Measurements from ENCODE around the gene BRF1. TPM values are rescaled to one million over a fixed set of nuclear protein-coding genes. Genes with fewer than 3 reads are reported as not detected.

BRF1 gene
- total RNA-seq, 8 experiments from 2014 or later: 14.4 to 36.3 (median 30.8) TPM

- in situ Hi-C loops (cut with MboI; ENCODE audit: low pct_unique_long_range_greater_than_20kb in 2 of 9, low sequenced_read_pairs in 9 of 9, unreplicated experiment in 9 of 9): loop anchor here in 1 of 9 experiments (25.0 kb wide), 1 partner anchor 160 kb away; no protein-coding TSS in a partner anchor
- Histone ChIP-seq H3K4me1 (replicated peaks in 1 of 2) (peaks cover 33 to 46% of the 10 kb centered on the region in 2 donors), H3K4me3 (no peak overlapping the region), H3K27ac (no peak overlapping the region)
- ATAC-seq (replicated peaks in 6 of 8): peak in 2 of 8 experiments; percentile 3 to 5
- 30 to 93% (median 88%) methylated on average over 2 to 6 of the region's 20 CpGs; no CpG with 5 or more reads in 6 of the 10 experiments for WGBS, 10 experiments
Observed at GRCh38 chr14:105201925-105202513, 98.8 kb downstream of the BRF1 start.

GRCh38 chr14:105201156-105201924, 99.5 kb downstream of the BRF1 start:
- ATAC-seq (replicated peaks in 6 of 8): no peak
- 73 to 100% (median 73%) methylated on average over 2 to 3 of the region's 28 CpGs; no CpG with 5 or more reads in 7 of the 10 experiments for WGBS, 10 experiments
- H3K4me1 ChIP-seq (replicated peaks in 1 of 2): peaks cover 40 to 53% of the 10 kb centered on the region in 2 donors
- in situ Hi-C loops (cut with MboI; ENCODE audit: low pct_unique_long_range_greater_than_20kb in 2 of 9, low sequenced_read_pairs in 9 of 9, unreplicated experiment in 9 of 9): loop anchor here in 1 of 9 experiments (25.0 kb wide), 1 partner anchor 161 kb away; no protein-coding TSS in a partner anchor
- no peak overlapping the region for H3K27ac ChIP-seq
- no peak overlapping the region for H3K4me3 ChIP-seq

- 80 to 82% methylated on average over 3 to 6 of the region's 16 CpGs; no CpG with 5 or more reads in 8 of the 10 experiments for whole genome bisulfite sequencing, 10 experiments
- in situ Hi-C loops (cut with MboI; ENCODE audit: low pct_unique_long_range_greater_than_20kb in 2 of 9, low sequenced_read_pairs in 9 of 9, unreplicated experiment in 9 of 9): loop anchor here in 1 of 9 experiments (25.0 kb wide), 1 partner anchor 162 kb away; no protein-coding TSS in a partner anchor
- H3K4me1 ChIP-seq (replicated peaks in 1 of 2): peaks cover 47 to 57% of the 10 kb centered on the region in 2 donors
- no peak overlapping the region for H3K4me3 ChIP-seq
- no peak overlapping the region for H3K27ac ChIP-seq
- ATAC-seq (replicated peaks in 6 of 8): no peak
Observed at GRCh38 chr14:105200641-105201040, 100.2 kb downstream of the BRF1 start.

- no peak for ATAC-seq (replicated peaks in 6 of 8)
Observed at GRCh38 chr14:105200074-105200473, 100.7 kb downstream of the BRF1 start.

GRCh38 chr14:105199093-105199492, 101.7 kb downstream of the BRF1 start:
- Histone ChIP-seq H3K4me1 (replicated peaks in 1 of 2) (peaks cover 51 to 66% of the 10 kb centered on the region in 2 donors), H3K27ac (no peak overlapping the region), H3K4me3 (no peak overlapping the region)
- WGBS, 10 experiments: 79 to 83% methylated on average over 3 to 4 of the region's 18 CpGs; no CpG with 5 or more reads in 8 of the 10 experiments
- ATAC-seq (replicated peaks in 6 of 8): no peak
- in situ Hi-C loops (cut with MboI; ENCODE audit: low pct_unique_long_range_greater_than_20kb in 2 of 9, low sequenced_read_pairs in 9 of 9, unreplicated experiment in 9 of 9): loop anchor here in 1 of 9 experiments (25.0 kb wide), 1 partner anchor 112 kb away; no protein-coding TSS in a partner anchor

More at GRCh38 chr14:105200074-105200473, 100.7 kb downstream of the BRF1 start:
- Histone ChIP-seq H3K27ac (no peak overlapping the region), H3K4me3 (no peak overlapping the region), H3K4me1 (replicated peaks in 1 of 2) (peaks cover 51 to 57% of the 10 kb centered on the region in 2 donors)
- 60 to 96% methylated on average over 1 to 3 of the region's 10 CpGs; no CpG with 5 or more reads in 8 of the 10 experiments for WGBS, 10 experiments
- in situ Hi-C loops (cut with MboI; ENCODE audit: low pct_unique_long_range_greater_than_20kb in 2 of 9, low sequenced_read_pairs in 9 of 9, unreplicated experiment in 9 of 9): loop anchor here in 1 of 9 experiments (25.0 kb wide), 1 partner anchor 162 kb away; no protein-coding TSS in a partner anchor

- H3K4me3 ChIP-seq: no peak overlapping the region
- no peak overlapping the region for H3K27ac ChIP-seq
- in situ Hi-C loops (cut with MboI; ENCODE audit: low pct_unique_long_range_greater_than_20kb in 2 of 9, low sequenced_read_pairs in 9 of 9, unreplicated experiment in 9 of 9): loop anchor here in 1 of 9 experiments (25.0 kb wide), 1 partner anchor 111 kb away; no protein-coding TSS in a partner anchor
- peaks cover 50 to 68% of the 10 kb centered on the region in 2 donors for H3K4me1 ChIP-seq (replicated peaks in 1 of 2)
- WGBS, 10 experiments: 80 to 100% methylated on average over 1 of the region's 4 CpGs; no CpG with 5 or more reads in 8 of the 10 experiments
- no peak for ATAC-seq (replicated peaks in 6 of 8)
Observed at GRCh38 chr14:105198588-105198987, 102.2 kb downstream of the BRF1 start.

- Histone ChIP-seq H3K4me1 (replicated peaks in 1 of 2) (peaks cover 49 to 72% of the 10 kb centered on the region in 2 donors), H3K27ac (peak overlapping the region in 1 of 2 donors; percentile 72), H3K4me3 (no peak overlapping the region)
- in situ Hi-C loops (cut with MboI; ENCODE audit: low pct_unique_long_range_greater_than_20kb in 2 of 9, low sequenced_read_pairs in 9 of 9, unreplicated experiment in 9 of 9): loop anchor here in 1 of 9 experiments (25.0 kb wide), 1 partner anchor 110 kb away; no protein-coding TSS in a partner anchor
- 80% methylated on average over 1 of the region's 15 CpGs; no CpG with 5 or more reads in 9 of the 10 experiments for WGBS, 10 experiments
- peak; percentile 17 to 87 (median 39) for ATAC-seq (replicated peaks in 6 of 8)
Observed at GRCh38 chr14:105197211-105197641, 103.6 kb downstream of the BRF1 start.

GRCh38 chr14:105196265-105196960, 104.4 kb downstream of the BRF1 start:
- in situ Hi-C loops (cut with MboI; ENCODE audit: low pct_unique_long_range_greater_than_20kb in 2 of 9, low sequenced_read_pairs in 9 of 9, unreplicated experiment in 9 of 9): loop anchor here in 1 of 9 experiments (25.0 kb wide), 1 partner anchor 109 kb away; no protein-coding TSS in a partner anchor
- WGBS, 10 experiments: 0 to 16% methylated on average over 5 to 12 of the region's 58 CpGs; no CpG with 5 or more reads in 8 of the 10 experiments
- Histone ChIP-seq H3K4me1 (replicated peaks in 1 of 2) (peaks cover 41 to 64% of the 10 kb centered on the region in 2 donors), H3K4me3 (no peak overlapping the region), H3K27ac (peak overlapping the region; percentile 12 to 72)
- ATAC-seq (replicated peaks in 6 of 8): peak; percentile 2 to 64 (median 56)

GRCh38 chr14:105195522-105196264, 105.1 kb downstream of the BRF1 start:
- ATAC-seq (replicated peaks in 6 of 8): peak in 4 of 8 experiments; percentile 1 to 16 (median 7)
- WGBS, 10 experiments: 24 to 34% (median 30%) methylated on average over 2 to 10 of the region's 25 CpGs; no CpG with 5 or more reads in 7 of the 10 experiments
- no peak overlapping the region for H3K4me3 ChIP-seq
- in situ Hi-C loops (cut with MboI; ENCODE audit: low pct_unique_long_range_greater_than_20kb in 2 of 9, low sequenced_read_pairs in 9 of 9, unreplicated experiment in 9 of 9): loop anchor here in 1 of 9 experiments (25.0 kb wide), 1 partner anchor 108 kb away; no protein-coding TSS in a partner anchor
- H3K4me1 ChIP-seq (replicated peaks in 1 of 2): peaks cover 34 to 66% of the 10 kb centered on the region in 2 donors
- peak overlapping the region in 1 of 2 donors; percentile 72 for H3K27ac ChIP-seq

- no CpG with 5 or more reads among the region's 10 CpGs for WGBS, 10 experiments
- no peak for ATAC-seq (replicated peaks in 6 of 8)
- Histone ChIP-seq H3K4me3 (no peak overlapping the region), H3K4me1 (replicated peaks in 1 of 2) (peaks cover 29 to 65% of the 10 kb centered on the region in 2 donors), H3K27ac (no peak overlapping the region)
- in situ Hi-C loops (cut with MboI; ENCODE audit: low pct_unique_long_range_greater_than_20kb in 2 of 9, low sequenced_read_pairs in 9 of 9, unreplicated experiment in 9 of 9): loop anchor here in 1 of 9 experiments (25.0 kb wide), 1 partner anchor 108 kb away; no protein-coding TSS in a partner anchor
Observed at GRCh38 chr14:105195051-105195450, 105.8 kb downstream of the BRF1 start.

GRCh38 chr14:105193916-105194782, 106.7 kb downstream of the BRF1 start:
- in situ Hi-C loops (cut with MboI; ENCODE audit: low pct_unique_long_range_greater_than_20kb in 2 of 9, low sequenced_read_pairs in 9 of 9, unreplicated experiment in 9 of 9): loop anchor here in 1 of 9 experiments (25.0 kb wide), 1 partner anchor 107 kb away; no protein-coding TSS in a partner anchor
- Histone ChIP-seq H3K4me1 (replicated peaks in 1 of 2) (peaks cover 29 to 63% of the 10 kb centered on the region in 2 donors), H3K4me3 (no peak overlapping the region), H3K27ac (peak overlapping the region in 1 of 2 donors; percentile 69)
- WGBS, 10 experiments: 22 to 100% (median 67%) methylated on average over 1 to 8 of the region's 17 CpGs; no CpG with 5 or more reads in 7 of the 10 experiments
- ATAC-seq (replicated peaks in 6 of 8): peak in 2 of 8 experiments; percentile 4 to 29
